CD4-positive, alpha-beta T cell (primary cell): Measurements from ENCODE around the gene TSPAN1. TPM values are rescaled to one million over a fixed set of nuclear protein-coding genes. Genes with fewer than 3 reads are reported as not detected.
A peak's percentile ranks its signal among the peaks of the same experiment; 100 is the strongest.

Experiments used
- ATAC-seq: fragments of 200-7000 bp; cut with Tn5 transposase; one replicate; pipeline ENCODE4 v1.10.0; 2022; ENCODE audit warnings: mild to moderate bottlenecking; ENCODE audit not compliant: poor library complexity
- CTCF ChIA-PET: fragments of 350-600 bp; sonication (Branson Sonifier 250); formaldehyde crosslinking; loops from one replicate; lab custom pipeline; 2021; ENCODE audit warnings: antibody characterized with exemption, inconsistent platforms; lab: Charles Lee
- POLR2A ChIA-PET: fragments of 350-600 bp; sonication (Branson Sonifier 250); formaldehyde crosslinking; loops from one replicate; lab custom pipeline; 2021; ENCODE audit warnings: antibody characterized with exemption, inconsistent platforms; lab: Charles Lee
- DNase-seq, 14 experiments: peaks; one replicate each; pipeline ENCODE4 v3.0.0-alpha.2; 2013 to 2020; ENCODE audit warnings: mixed read lengths in 2 of 14
- H3K27ac ChIP-seq, 2 donors: one replicate each; pipeline versions ENCODE4 v1.5.1 to v1.7.0; 2013; ENCODE audit warnings: low read length in 2 of 2, low read depth in 1 of 2, mild to moderate bottlenecking in 1 of 2
- H3K27me3 ChIP-seq, 2 experiments: 1 replicate in 1 of 2; 2 replicates in 1 of 2; pipeline versions ENCODE4 v1.6.1 to v1.7.0; 2013; ENCODE audit warnings: low read length in 2 of 2, control low read depth in 1 of 2, mild to moderate bottlenecking in 1 of 2, moderate library complexity in 1 of 2; ENCODE audit not compliant: insufficient read depth in 2 of 2, control insufficient read depth in 1 of 2
- H3K36me3 ChIP-seq: one replicate; pipeline ENCODE4 v1.6.1; 2013; ENCODE audit warnings: low read length, control low read depth; ENCODE audit not compliant: insufficient read depth
- H3K4me1 ChIP-seq: one replicate; pipeline ENCODE4 v1.6.1; 2013; ENCODE audit warnings: low read length, control low read depth; ENCODE audit not compliant: insufficient read depth
- H3K4me3 ChIP-seq: one replicate; pipeline ENCODE4 v1.5.1; 2013; ENCODE audit warnings: mild to moderate bottlenecking, low read length, moderate library complexity
- H3K9me3 ChIP-seq, 2 experiments: 1 replicate in 1 of 2; 2 replicates in 1 of 2; pipeline versions ENCODE4 v1.6.1 to v1.7.0; 2013; ENCODE audit warnings: low read length in 2 of 2, mild to moderate bottlenecking in 2 of 2, control low read depth in 1 of 2, moderate library complexity in 1 of 2; ENCODE audit not compliant: control insufficient read depth in 1 of 2, insufficient read depth in 1 of 2
- H3K27ac Mint-ChIP-seq: one replicate; pipeline ENCODE4 v1.8.0; 2020; ENCODE audit warnings: mixed read lengths
- H3K27me3 Mint-ChIP-seq: one replicate; pipeline ENCODE4 v1.8.0; 2021; ENCODE audit warnings: mixed read lengths
- H3K36me3 Mint-ChIP-seq: one replicate; pipeline ENCODE4 v1.8.0; 2021; ENCODE audit warnings: low read depth, mixed read lengths
- H3K4me1 Mint-ChIP-seq: one replicate; pipeline ENCODE4 v1.8.0; 2021; ENCODE audit warnings: low read depth, mixed read lengths
- H3K4me3 Mint-ChIP-seq: one replicate; pipeline ENCODE4 v1.8.0; 2020; ENCODE audit warnings: mild to moderate bottlenecking, mixed read lengths
- H3K9me3 Mint-ChIP-seq: one replicate; pipeline ENCODE4 v1.8.0; 2020; ENCODE audit warnings: mixed read lengths
- intact Hi-C, 2 experiments: fragments of 100-400 bp; cut with DNase I in 1 of 2; cut with micrococcal nuclease in 1 of 2; formaldehyde crosslinking; loops; one replicate each; pipeline versions ENCODE4 v1.15.1 to v1.9.0; 2023 to 2025; cut with DNase I, micrococcal nuclease
- total RNA-seq, 174 experiments: library from RNA in 2 of 174; stranded (reverse) in 2 of 174; gene quantifications; one replicate each; pipeline ENCODE4 v1.2.3 and lab custom pipeline; 2021 to 2026
- TF ChIP-seq, protein P1 (sequence below): fragments of 200-600 bp; IDR thresholded peaks from one replicate; pipeline ENCODE4 v1.8.0; 2022; ENCODE audit warnings: antibody characterized with exemption, mild to moderate bottlenecking

The TSPAN1 gene
- total RNA-seq, 2 experiments from 2014 or later: not detected

DNA sequence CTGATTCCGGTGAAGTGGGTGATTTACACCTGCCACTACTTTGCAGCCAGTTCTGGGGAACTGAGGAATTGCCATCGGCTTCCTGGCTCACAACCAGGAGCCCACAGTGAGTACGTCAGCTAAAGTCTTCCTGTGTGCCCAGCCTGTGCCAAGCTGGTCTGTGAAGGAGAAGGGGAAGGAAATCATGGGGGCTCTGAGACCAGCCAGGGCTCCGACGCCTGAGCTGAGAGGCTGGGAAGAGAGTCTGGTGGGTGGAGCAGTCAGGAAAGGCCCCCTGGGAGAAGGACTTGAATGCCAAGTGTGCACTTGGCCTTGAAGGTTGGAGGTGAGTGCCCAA is 29.5 kb downstream of the TSPAN1 start:
- Mint-ChIP-seq H3K9me3 (no peaks in the 10 kb centered on the region), H3K36me3 (no peaks in the 10 kb centered on the region), H3K4me3 (peak overlapping the region; percentile 63), H3K4me1 (peaks cover 21% of the 10 kb centered on the region), H3K27ac (no peak overlapping the region), H3K27me3 (no peaks in the 10 kb centered on the region)
- DNase-seq (no peak), ATAC-seq (no peak)
- intact Hi-C loops: no loop called here
- no peaks in the 10 kb centered on the region for H3K36me3 ChIP-seq
- H3K4me3 ChIP-seq: no peak overlapping the region
- H3K4me1 ChIP-seq: peaks cover 13% of the 10 kb centered on the region
- H3K9me3 ChIP-seq: no peaks in the 10 kb centered on the region
- TF ChIP-seq, protein P1, sequence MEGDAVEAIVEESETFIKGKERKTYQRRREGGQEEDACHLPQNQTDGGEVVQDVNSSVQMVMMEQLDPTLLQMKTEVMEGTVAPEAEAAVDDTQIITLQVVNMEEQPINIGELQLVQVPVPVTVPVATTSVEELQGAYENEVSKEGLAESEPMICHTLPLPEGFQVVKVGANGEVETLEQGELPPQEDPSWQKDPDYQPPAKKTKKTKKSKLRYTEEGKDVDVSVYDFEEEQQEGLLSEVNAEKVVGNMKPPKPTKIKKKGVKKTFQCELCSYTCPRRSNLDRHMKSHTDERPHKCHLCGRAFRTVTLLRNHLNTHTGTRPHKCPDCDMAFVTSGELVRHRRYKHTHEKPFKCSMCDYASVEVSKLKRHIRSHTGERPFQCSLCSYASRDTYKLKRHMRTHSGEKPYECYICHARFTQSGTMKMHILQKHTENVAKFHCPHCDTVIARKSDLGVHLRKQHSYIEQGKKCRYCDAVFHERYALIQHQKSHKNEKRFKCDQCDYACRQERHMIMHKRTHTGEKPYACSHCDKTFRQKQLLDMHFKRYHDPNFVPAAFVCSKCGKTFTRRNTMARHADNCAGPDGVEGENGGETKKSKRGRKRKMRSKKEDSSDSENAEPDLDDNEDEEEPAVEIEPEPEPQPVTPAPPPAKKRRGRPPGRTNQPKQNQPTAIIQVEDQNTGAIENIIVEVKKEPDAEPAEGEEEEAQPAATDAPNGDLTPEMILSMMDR: no peak
- no peak overlapping the region for H3K27ac ChIP-seq
- H3K27me3 ChIP-seq: no peaks in the 10 kb centered on the region
- POLR2A ChIA-PET: no interaction called here
- CTCF ChIA-PET: no interaction called here

DNA sequence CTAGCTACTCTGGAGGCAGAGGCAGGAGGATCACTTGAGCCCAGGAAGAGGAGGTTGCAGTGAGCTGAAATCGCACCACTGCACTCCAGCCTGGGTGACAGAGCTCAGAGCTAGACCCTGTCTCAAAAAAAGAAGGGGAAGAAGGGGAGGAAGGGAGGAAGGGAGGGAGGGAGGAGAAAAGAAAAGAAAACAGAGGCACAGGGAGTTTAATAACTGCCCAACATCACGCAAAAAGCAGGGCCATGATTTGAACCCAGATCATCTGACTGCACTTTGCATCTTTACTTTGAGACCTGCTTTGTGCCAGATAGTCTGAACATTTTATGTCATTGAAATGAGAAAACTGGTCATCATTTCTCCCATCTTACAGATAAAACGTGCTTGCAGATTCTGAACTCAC is 30.3 kb downstream of the TSPAN1 start:
- no peaks in the 10 kb centered on the region for H3K9me3 ChIP-seq
- no peak overlapping the region for H3K27ac ChIP-seq
- intact Hi-C loops: no loop called here

DNA sequence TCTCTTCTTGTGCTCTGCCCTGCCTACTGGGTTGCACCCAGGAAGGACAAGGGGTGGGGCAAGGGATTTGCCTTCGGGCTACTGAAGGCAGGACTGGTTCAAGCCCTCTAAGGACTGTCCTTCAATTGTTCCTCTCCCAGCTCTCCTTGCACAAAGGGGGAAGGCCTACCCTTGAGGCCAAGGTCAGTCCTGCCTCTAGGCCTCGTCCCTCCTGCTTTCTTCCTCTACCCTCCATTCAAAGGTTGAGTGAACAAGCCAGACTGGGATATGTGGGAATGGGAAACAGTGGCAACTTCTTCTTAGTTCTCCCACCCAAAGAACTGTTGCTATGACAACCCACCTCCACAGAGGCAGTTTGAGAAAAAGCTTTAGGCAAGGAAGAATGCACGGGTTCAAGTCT is 30.9 kb downstream of the TSPAN1 start:
- TF ChIP-seq, protein P1: no peak
- H3K27me3 Mint-ChIP-seq: no peaks in the 10 kb centered on the region
- Histone ChIP-seq H3K36me3 (no peaks in the 10 kb centered on the region), H3K9me3 (no peaks in the 10 kb centered on the region), H3K27ac (no peak overlapping the region), H3K4me1 (peaks cover 13% of the 10 kb centered on the region), H3K4me3 (no peak overlapping the region), H3K27me3 (no peaks in the 10 kb centered on the region)
- H3K27ac Mint-ChIP-seq: no peak overlapping the region
- CTCF ChIA-PET: no interaction called here
- no peaks in the 10 kb centered on the region for H3K9me3 Mint-ChIP-seq
- H3K4me3 Mint-ChIP-seq: no peak overlapping the region
- intact Hi-C loops: no loop called here
- no peaks in the 10 kb centered on the region for H3K36me3 Mint-ChIP-seq
- peaks cover 17% of the 10 kb centered on the region for H3K4me1 Mint-ChIP-seq
- ATAC-seq (no peak), DNase-seq (no peak)
- POLR2A ChIA-PET: no interaction called here

More for the DNA sequence above, 30.3 kb downstream of the TSPAN1 start:
- Histone ChIP-seq H3K27me3 (no peaks in the 10 kb centered on the region), H3K36me3 (no peaks in the 10 kb centered on the region), H3K4me3 (no peak overlapping the region), H3K4me1 (peaks cover 13% of the 10 kb centered on the region)
- no peak overlapping the region for H3K4me3 Mint-ChIP-seq
- TF ChIP-seq, protein P1: no peak
- POLR2A ChIA-PET: no interaction called here
- ATAC-seq (no peak), DNase-seq (no peak)
- peaks cover 19% of the 10 kb centered on the region for H3K4me1 Mint-ChIP-seq
- CTCF ChIA-PET: no interaction called here
- no peaks in the 10 kb centered on the region for H3K27me3 Mint-ChIP-seq
- no peaks in the 10 kb centered on the region for H3K36me3 Mint-ChIP-seq
- no peaks in the 10 kb centered on the region for H3K9me3 Mint-ChIP-seq
- H3K27ac Mint-ChIP-seq: no peak overlapping the region
